GM10266 (cell line): ENCODE results near the gene KANSL1L.

Experiments used
- DNase-seq: peaks from one replicate; pipeline ENCODE4 v3.0.0; 2012; ENCODE audit errors: extremely low spot score
- TF ChIP-seq, protein P1 (sequence below): IDR thresholded peaks from 2 replicates; pipeline ENCODE4 v1.5.1; 2012; ENCODE audit warnings: mild to moderate bottlenecking, low read depth; ENCODE audit not compliant: control insufficient read depth, insufficient read depth; ENCODE audit errors: missing control alignments

Gene KANSL1L

DNA sequence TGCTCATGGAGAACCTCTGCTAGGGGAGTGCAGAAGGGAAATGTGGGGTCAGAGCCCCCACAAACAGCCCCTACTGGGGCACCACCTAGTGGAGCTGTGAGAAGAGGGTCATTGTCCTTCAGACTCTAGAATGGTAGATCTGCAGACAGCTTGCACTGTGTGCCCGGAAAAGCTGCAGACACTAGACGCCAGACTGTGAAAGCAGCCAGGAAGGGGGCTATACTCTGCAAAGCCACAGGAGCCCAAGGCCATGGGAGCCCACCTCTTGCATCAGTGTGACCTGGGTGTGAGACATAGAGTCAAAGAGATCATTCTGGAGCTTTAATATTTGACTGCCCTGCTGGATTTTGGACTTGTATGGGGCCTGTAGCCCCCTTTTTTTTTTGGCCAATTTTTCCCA is 107.9 kb downstream of the KANSL1L start:
- DNase-seq = no peak
- TF ChIP-seq, protein P1, sequence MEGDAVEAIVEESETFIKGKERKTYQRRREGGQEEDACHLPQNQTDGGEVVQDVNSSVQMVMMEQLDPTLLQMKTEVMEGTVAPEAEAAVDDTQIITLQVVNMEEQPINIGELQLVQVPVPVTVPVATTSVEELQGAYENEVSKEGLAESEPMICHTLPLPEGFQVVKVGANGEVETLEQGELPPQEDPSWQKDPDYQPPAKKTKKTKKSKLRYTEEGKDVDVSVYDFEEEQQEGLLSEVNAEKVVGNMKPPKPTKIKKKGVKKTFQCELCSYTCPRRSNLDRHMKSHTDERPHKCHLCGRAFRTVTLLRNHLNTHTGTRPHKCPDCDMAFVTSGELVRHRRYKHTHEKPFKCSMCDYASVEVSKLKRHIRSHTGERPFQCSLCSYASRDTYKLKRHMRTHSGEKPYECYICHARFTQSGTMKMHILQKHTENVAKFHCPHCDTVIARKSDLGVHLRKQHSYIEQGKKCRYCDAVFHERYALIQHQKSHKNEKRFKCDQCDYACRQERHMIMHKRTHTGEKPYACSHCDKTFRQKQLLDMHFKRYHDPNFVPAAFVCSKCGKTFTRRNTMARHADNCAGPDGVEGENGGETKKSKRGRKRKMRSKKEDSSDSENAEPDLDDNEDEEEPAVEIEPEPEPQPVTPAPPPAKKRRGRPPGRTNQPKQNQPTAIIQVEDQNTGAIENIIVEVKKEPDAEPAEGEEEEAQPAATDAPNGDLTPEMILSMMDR = no peak

DNA sequence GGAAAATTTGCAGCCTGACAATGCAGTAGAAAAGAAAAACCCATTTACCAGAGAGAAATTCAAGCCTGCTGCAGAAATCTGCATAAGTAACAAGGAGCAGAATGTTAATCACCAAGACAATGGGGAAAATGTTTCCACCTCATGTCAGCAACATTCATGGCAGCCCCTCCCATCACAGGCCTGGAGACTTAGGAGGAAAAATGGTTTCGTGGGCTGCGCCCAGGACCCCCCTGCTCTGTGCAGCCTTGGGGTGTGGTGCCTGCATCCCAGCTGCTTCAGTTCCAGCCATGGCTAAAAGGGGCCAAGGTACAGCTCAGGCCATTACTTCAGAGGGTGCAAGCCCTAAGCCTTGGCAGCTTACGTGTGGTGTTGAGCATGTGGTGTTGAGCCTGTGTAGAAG is 115.4 kb downstream of the KANSL1L start:
- DNase-seq = no peak
- TF ChIP-seq, protein P1 = no peak

DNA sequence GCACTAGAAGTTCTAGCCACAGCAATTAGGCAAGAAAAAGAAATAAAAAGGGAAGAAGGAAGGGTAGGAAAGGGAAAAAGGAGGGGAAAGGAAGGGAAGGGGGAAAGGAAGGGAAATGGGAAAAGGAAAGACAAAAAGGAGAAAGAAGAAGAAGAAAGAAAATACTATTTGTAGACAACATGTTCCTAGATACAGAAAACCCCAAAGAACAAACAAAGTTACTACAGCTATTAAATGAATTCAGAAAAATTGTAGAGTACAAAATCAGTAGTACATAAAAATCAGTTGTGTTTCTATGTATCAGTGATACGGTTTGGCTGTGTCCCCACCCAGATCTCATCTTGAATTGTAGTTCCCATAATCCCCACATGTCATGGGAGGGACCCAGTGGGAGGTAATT is 116.5 kb downstream of the KANSL1L start:
- no peak for DNase-seq
- TF ChIP-seq, protein P1 = no peak

DNA sequence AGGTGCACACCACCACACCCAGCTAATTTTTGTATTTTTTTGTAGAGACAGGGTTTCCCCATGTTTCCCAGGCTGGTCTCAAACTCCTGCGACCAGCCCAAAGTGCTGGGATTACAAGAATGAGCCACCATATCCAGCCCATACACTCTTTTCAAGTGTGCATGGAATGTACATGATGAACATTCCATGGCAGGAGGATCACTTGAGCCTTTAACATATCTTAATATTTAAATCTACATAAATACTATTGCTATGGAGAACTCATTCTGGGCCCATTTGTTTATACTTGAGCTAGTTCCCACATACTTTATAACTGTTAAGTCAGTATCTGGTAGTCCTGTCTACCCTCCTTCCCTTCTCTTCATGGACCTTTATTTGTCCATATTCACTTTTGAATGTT is 120.3 kb downstream of the KANSL1L start:
- TF ChIP-seq, protein P1 = no peak
- no peak for DNase-seq

DNA sequence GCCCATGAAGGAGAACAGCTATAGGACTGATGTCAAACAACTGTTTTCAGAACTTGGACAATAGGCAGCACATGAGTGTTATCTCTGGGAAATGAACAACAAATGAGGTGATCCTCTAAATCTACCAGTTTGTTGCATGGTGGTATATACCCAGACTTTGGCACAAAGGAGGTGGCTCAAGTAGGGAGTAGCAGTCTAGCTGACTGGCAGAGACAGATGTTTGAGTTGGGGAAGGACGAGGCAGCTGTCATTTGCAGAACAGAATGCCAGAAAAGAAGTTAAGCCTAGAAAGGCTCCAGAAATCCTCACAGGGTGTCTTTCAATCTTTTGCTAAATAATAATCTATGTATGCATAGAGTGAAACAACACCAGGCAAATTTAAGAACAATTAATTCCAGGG is 121.4 kb downstream of the KANSL1L start:
- TF ChIP-seq, protein P1 = no peak
- no peak for DNase-seq

DNA sequence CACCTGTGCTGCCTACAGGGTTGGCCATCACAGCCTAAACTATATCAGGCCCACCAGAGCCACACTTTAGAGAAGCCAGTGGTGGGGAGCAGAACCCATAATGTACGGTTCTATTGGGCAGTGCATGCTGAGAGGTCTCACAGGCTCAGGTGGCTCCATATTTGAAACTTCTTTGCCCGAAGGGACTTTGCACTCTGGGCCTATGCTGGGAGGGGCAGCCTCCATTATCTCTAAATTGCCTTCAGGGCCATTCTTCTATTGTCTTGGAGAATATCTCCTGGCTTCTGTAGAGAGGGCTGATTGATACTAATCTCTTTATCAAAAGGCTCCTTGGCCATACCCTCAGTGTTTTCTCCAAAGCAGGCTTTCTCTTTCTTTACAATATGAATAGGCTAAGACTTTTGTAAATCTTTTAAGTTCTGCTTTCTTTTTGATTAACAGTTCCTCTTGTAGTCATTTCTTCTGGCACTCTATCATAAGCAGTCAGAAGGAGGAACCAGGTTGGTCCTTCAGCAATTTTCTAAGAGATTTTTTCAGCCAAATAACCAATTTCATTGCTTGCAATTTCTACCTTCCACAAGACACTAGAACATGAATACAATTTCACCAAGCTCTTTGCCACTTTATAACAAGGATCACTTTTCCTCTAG is 124.2 kb downstream of the KANSL1L start:
- TF ChIP-seq, protein P1 = no peak
- DNase-seq = no peak

DNA sequence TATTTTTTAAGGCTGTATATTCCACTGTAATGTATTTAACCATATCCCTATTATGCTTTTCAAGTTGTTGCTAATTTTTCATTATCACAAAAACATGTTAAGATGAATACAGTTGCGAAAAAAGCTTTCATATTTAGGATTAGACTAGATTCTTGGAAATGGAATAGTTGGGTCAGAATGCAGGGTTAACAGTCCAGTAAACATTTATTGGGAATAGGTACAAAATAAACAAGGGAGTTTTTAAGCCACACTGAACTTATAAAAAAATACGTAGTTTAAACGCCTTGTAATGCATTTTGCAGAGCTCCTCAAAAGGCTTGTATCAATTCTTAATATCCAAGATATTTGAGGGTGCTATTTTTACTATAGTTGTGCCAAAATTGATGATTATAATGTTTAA is 133.1 kb downstream of the KANSL1L start:
- TF ChIP-seq, protein P1 = no peak
- DNase-seq = no peak
